SH-SY5Y (cell line): ENCODE results near the gene ARID4B.

Experiments
- GATA2 ChIP-seq: IDR thresholded peaks from 2 replicates; pipeline ENCODE4 v1.6.1; 2011; ENCODE audit warnings: mild to moderate bottlenecking, low read depth, low read length
- GATA3 ChIP-seq: IDR thresholded peaks from 2 replicates; pipeline ENCODE4 v1.6.1; 2011; ENCODE audit warnings: low read depth, mild to moderate bottlenecking, low read length, moderate library complexity

The ARID4B gene

DNA sequence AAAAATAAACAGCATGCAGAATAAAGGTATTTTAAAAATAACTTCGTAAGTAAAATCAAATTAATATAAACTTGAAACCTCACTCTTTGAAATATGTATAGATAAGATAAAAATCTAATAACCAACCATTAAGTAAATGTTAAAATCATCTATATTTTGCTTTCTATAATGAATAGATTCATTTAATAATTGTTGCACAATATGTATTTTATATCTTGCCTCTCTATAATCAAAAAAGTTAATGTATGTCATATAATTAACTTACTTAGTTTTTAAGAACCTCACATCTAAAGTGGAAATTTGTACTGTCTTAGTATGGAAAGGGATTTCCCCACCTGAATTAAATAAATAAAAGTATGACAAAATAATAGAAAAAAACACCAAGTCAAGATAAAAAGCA is 124.6 kb downstream of the ARID4B start:
- TF ChIP-seq GATA3: no peak
- no peak for TF ChIP-seq GATA2

DNA sequence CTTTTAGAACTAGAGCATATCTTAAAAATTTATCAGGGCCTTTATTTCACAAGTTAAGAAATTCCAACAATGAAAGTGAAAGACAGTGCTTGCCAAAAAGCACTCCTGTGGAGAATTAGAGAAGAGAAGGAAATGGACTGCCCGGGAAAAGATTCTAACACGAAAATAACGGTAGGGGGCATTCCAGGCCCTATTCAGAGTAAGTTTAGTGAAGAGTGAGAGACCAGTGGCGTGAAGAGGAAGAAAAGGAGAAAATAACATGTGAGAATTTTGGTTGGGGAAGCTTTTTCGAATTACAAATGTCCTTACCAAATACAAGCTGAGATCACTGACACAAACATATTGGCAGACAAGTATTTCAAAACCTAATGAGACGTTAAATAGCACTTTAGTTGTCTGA is 128.5 kb downstream of the ARID4B start:
- no peak for TF ChIP-seq GATA2
- no peak for TF ChIP-seq GATA3

DNA sequence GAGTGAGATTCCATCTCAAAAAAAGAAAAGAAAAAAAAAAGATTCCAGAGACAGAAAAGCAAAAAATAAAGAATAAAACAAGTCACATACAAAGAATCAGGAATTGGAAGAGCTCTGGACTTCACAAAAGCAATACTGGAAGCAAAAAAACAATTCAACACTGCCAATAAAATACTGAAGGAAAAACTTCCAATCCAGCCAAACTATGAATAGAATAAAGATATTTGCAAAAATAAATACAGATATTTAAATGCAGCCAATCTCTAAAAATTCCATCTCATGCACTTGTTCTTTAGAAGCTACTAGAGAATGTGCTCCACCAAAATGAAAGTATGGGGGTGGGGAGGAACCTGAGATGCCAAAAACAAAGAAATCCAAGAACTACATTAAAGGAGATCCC is 137.5 kb downstream of the ARID4B start:
- TF ChIP-seq GATA2 (no peak), GATA3 (no peak)

DNA sequence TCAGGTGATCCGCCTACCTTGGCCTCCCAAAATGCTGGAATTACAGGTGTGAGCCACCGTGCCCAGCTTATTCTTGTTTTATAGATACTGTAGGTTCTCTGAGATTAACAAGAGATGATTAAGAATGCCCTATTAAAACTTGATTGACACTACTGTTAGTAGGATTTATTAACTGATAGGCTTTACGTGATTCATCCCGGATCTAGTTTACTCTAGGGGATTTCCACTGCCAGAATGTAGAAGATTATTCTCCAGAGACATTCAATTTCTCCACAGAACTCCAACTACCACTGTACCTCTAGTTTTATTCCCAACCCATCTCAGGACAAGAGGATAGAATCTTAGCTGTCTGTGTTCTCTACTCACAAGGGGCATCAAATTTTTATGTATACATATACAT is 140.7 kb downstream of the ARID4B start:
- TF ChIP-seq GATA2 (no peak), GATA3 (no peak)

DNA sequence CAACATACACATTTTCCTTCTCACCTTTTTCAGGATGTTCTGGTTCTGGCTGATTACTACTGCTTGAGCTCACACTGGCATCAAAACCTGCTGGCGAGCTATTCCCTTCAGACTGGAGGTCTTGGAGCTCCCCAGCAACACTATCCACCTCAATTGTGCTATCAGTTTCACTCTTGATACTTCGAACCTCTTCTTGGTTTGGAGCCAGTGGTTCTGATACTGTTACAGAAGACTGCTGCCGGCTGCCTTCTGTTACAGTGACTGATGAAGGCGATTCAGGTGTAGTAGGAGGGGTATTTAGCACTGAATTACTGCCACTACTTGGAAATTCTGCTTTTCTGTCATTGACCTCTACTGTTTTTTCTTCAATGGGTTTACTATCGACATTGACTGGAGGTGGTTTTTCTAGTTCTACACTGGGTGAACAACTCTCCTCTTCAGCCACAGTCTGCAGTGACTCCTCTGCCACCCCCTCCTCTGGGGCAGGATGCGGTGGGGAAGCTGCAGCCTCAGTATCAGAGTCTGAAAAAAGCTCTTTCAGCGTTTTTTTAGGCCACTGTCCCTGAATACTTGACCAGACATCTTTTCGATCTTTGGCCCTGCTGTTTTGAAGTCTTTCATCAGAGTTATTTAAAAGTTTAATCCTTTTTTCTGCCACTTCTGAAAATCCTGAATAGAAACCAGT is 146.3 kb downstream of the ARID4B start:
- TF ChIP-seq GATA2: no peak
- TF ChIP-seq GATA3: no peak

DNA sequence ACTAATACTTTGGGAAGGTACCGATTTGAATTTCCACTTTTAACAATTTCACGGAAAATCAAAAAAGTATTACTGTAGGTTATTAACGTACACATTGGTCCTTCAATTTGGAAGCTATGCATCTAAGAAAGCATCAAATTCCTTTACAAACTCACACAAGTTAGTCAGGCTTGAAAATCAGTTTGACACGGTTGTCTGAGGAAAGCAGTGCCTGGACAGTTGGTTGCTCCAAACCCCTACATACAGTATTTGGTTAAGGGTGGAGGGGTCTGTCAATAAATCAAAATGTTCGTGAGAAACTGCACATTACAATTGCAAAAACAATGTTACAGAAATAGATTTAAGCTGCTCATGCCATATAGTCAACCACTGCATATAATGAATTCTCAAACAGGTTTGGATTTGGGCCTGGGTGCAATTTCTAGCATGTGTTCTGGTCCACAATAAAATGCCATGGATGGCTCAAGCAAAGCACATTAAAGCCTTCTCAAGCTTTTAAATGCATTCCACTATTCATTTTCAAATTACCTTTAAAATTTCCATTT is 147.0 kb downstream of the ARID4B start:
- TF ChIP-seq GATA3 (no peak), GATA2 (no peak)

DNA sequence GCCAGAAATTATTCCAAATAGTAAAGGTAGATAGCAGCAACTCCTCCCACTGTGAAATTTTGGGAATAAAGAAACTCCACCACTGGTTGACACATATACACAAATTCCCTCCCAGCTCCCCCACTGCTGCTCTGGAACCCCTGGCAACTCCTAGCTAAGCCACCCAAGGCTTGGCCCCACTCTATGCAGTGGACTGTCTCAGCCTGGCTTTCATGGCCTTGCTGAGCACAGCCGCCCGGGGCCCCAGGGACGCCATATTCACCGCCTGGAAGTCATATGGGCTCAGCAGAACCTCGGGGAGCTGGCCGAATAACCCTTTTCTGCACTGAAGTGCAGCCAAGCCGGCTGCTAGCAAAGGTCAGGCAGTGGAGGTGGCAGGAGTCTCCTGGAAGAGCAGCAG is 151.5 kb downstream of the ARID4B start:
- TF ChIP-seq GATA3: no peak
- no peak for TF ChIP-seq GATA2

DNA sequence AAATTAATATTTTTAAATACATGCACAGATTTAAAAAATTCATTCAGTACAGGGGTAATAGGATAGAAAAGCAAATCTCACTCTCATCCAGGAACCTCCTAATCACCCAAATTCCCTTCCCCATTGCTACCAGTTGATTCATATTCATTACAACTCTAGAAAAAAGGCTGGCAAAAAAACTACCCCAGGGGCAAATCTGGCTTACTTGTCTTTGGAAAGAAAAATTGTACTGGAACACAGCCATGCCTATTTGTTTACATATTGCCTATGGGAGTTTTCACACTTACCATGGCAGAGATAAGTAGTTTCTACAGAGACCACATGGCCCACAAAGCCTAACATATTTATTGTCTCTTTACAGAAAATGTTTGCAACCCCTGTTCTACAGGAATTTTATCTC is 158.0 kb downstream of the ARID4B start:
- TF ChIP-seq GATA2 (no peak), GATA3 (no peak)

DNA sequence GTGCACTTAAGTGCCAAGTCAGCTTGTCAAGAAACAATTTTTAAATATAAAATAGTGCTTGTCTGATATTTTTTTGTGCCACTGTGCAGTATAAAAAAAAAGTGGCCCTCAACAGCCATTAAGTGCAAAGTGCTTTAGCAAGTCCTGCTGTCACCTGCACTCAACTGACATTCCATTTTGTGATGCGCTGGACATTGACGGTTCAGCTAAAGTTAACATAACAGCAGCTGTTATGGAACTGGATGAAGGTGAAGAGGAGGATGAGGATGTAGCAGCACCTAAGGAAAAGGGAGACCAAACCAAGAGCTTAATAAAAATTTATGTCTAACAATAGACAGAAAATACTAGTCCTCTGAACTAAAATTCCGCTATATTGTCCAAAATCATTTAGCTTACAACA is 159.6 kb downstream of the ARID4B start:
- TF ChIP-seq GATA2 (no peak), GATA3 (no peak)

DNA sequence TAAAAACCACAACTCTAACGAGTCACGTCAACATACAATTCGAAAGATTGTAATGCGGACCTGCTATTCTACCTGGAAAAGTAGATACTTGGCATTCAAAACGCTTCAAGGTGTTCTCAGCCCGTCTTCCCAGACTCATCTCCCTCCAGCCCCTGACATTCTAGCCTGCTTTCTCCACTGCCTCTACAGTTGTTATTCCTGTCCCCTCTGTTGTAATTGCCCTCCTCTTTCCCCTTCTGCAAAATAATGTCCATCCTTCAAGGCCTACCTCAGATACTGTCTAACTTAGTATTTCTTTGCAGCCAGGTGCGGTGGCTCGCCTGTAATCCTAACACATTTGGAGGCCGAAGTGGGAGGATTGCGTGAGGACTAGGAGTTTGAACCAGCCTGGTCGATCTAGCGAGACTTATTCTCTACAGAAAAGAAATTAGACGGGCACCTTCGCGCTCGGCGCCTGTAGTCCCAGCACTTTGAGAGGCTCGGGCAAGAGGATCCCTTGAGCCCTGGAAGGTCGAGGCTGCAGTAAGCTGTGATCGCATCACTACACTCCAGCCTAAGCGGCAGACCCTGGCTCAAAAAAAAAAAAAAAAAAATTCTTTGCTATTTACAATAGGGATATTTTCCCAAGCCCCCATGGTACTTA is 166.2 kb downstream of the ARID4B start:
- TF ChIP-seq GATA2: no peak
- no peak for TF ChIP-seq GATA3

DNA sequence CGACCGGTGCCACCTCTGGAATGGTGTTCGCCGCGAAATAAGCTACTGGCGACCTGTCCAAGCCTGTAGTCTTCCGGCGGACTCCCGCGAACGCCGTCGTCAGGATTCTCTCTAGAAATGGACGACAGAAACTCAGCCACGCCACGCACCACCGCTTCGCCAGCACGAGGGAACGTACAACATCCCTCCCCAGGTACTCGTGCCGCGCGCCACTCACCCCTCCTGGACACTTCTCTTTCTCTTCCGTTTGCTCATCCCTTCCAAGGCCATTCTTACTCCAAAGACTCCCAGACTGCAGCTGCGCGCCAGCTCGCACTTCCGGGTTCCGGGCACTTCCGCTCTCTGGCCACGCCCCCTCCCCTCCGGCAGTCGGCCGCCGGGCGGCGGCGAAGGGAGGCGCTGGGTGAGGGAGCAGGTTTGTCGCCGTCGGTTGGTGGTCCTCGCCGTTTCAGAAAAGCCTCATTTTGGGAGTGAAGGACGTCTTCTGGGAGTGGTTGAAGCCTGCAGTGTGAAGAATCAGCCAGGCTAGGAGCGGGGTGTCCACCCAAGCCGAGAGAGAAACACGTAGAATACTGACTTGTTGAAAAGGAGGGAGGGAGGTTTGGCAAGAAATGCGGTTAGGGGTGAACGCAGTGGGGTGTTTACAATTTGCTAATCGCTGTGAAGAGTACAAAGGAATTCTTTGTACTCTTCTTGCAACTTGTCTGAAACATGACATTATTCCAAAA is 166.9 kb downstream of the ARID4B start, which contains the start of gene RBM34:
Gene RBM34, minus strand, starts transcription at position 294 of the 728 bp plus-strand sequence. Its CDS starts 24 bp downstream, at position 270.
- TF ChIP-seq GATA3: no peak
- no peak for TF ChIP-seq GATA2

DNA sequence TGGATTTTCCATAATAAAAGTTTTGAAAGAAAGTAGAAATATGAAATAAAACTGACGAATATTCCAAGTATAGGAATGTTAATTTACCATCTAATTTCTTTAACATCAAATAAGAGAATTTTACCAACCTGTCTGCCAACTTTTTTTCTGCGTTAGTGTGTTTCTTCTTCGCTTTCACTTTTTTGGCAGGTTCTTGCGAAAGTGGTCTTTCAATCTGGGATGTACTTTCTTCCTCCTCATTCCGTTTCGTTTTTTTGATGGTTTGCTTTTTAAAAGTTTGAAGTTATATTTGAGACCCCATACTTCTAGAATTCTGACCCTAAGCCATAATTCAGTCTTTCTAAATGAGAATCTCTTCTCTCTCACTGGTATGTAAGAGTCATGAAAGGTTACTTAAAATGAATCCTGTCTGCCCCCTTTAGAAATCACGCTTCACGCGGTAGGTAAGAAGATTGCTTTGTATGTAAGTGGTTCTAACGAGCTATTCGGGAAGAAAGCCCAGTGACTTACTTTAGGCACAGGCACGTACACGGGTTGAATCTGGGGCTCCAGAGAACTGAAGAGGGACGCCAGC is 167.5 kb downstream of the ARID4B start:
- no peak for TF ChIP-seq GATA2
- no peak for TF ChIP-seq GATA3

DNA sequence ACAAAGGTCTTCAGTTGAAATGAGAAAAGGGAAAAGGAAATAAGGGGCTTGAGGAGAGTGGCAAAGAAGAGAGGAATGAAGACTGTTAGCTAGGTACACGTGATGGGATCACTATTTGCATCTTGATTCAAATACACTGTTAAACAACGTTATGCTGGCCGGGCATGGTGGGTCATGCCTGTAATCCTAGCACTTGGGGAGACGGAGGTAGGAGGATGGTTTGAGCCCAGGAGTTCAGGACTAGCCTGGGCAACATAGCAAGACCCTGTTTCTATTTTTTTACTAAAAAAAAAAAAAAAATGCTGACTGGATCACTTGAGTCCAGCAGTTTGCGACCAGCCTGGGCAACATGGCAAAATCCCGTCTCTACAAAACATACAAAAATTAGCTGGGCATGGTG is 169.3 kb downstream of the ARID4B start:
- TF ChIP-seq GATA2 (no peak), GATA3 (no peak)

DNA sequence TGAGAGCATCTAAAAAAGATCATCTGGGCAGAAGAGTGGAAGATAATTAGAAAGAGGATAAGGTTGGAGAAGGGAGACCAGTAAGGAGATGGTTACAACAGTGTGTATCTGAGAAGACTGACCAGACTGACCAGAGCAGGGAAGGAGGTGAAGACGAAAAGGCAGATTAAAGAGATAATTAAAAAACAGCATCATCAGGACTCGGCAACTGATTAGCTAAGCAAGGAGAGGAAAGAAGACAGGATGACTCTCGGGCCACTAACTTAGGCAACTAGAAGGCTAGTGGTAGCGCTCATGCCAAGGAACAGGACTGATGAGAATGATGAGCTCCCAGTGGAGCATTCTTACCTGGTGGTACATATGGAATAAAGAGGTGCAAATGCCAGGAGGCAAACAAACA is 170.8 kb downstream of the ARID4B start:
- TF ChIP-seq GATA2 (no peak), GATA3 (no peak)
